A549 (cell line): ENCODE measurements around the gene SNAP23. TPM values are rescaled to one million over a fixed set of nuclear protein-coding genes. Genes with fewer than 3 reads are reported as not detected.

Experiments used
- ATAC-seq, 2 experiments: fragments of 200-7000 bp in 1 of 2; fragments of >200 bp in 1 of 2; cut with Nextera tagmentation in 1 of 2; cut with Tn5 transposase in 1 of 2; 3 replicates each; pipeline versions ENCODE4 v1.8.0 to v1.9.1; 2018 to 2020; ENCODE audit warnings: mild to moderate bottlenecking in 1 of 2, moderate library complexity in 1 of 2
- CTCF ChIA-PET: fragments of 300-600 bp; sonication (Branson Sonifier 250); formaldehyde crosslinking; extraction: SDS; loops from one replicate; lab custom pipeline; 2021; ENCODE audit warnings: antibody characterized with exemption, inconsistent platforms; lab: Yijun Ruan, JAX
- POLR2A ChIA-PET: fragments of 350-600 bp; formaldehyde crosslinking; extraction: SDS; loops from one replicate; lab custom pipeline; 2021; ENCODE audit warnings: antibody characterized with exemption, inconsistent platforms; lab: Yijun Ruan, JAX
- DNase-seq, 2 experiments: peaks; one replicate each; pipeline versions ENCODE4 v3.0.0 to v3.0.0-alpha.2; 2011 to 2016; ENCODE audit warnings: low read depth in 1 of 2, low spot score in 1 of 2
- FAIRE-seq: peaks from 2 replicates; lab custom pipeline; 2011; peaks lifted over from hg19 to GRCh38; lab: Jason Lieb, UNC
- H3K27ac ChIP-seq, 2 experiments: fragments of >200 bp; sonication (Bioruptor Twin); formaldehyde crosslinking; 3 replicates each; pipeline ENCODE4 v1.5.1; 2016 to 2017
- H3K4me1 ChIP-seq: fragments of >200 bp; sonication (Bioruptor Twin); formaldehyde crosslinking; 3 replicates; pipeline ENCODE4 v1.6.1; 2016
- H3K4me2 ChIP-seq: fragments of >200 bp; sonication (Bioruptor Twin); formaldehyde crosslinking; 3 replicates; pipeline ENCODE4 v1.6.1; 2016
- H3K4me3 ChIP-seq: fragments of >200 bp; sonication (Bioruptor Twin); formaldehyde crosslinking; 3 replicates; pipeline ENCODE4 v1.5.1; 2016
- H3K9me3 ChIP-seq: fragments of >200 bp; sonication (Bioruptor Twin); formaldehyde crosslinking; 3 replicates; pipeline ENCODE4 v1.6.1; 2016
- BHLHE40 ChIP-seq: IDR thresholded peaks from 2 replicates; pipeline ENCODE4 v1.6.1; 2012; ENCODE audit warnings: low read depth, low read length, inconsistent platforms
- CBX8 ChIP-seq: fragments of 200-600 bp; sonication (generic); IDR thresholded peaks from 2 replicates; pipeline ENCODE4 v1.6.1; 2016
- EHF ChIP-seq: fragments of 250-450 bp; sonication (Bioruptor Pico); IDR thresholded peaks from 2 replicates; pipeline ENCODE4 v1.5.0; 2020; ENCODE audit warnings: mild to moderate bottlenecking
- HDAC2 ChIP-seq: fragments of 200-600 bp; sonication (generic); IDR thresholded peaks from 2 replicates; pipeline ENCODE4 v1.6.1; 2016
- HEYL ChIP-seq: fragments of 250-450 bp; sonication (Bioruptor Pico); IDR thresholded peaks from 2 replicates; pipeline ENCODE4 v1.8.0; 2021; ENCODE audit warnings: mild to moderate bottlenecking, moderate library complexity
- JUN ChIP-seq, 2 experiments: fragments of >200 bp; sonication (Bioruptor Twin); formaldehyde crosslinking; IDR thresholded peaks; 2 replicates in 1 of 2; 3 replicates in 1 of 2; pipeline ENCODE4 v1.6.1; 2016 to 2017
- NPAS2 ChIP-seq: fragments of 250-450 bp; sonication (Bioruptor Pico); IDR thresholded peaks from 2 replicates; pipeline ENCODE4 v1.8.0; 2022; ENCODE audit warnings: mild to moderate bottlenecking, moderate library complexity, borderline replicate concordance
- POLR2A ChIP-seq: IDR thresholded peaks from 2 replicates; pipeline ENCODE4 v1.6.1; 2012; ENCODE audit warnings: mild to moderate bottlenecking, low read length
- SMC3 ChIP-seq: fragments of >200 bp; sonication (Bioruptor Twin); formaldehyde crosslinking; IDR thresholded peaks from 3 replicates; pipeline ENCODE4 v1.6.1; 2018; ENCODE audit warnings: inconsistent platforms
- TFCP2L1 ChIP-seq: fragments of 250-450 bp; sonication (Bioruptor Pico); IDR thresholded peaks from 2 replicates; pipeline ENCODE4 v1.5.0; 2021; ENCODE audit warnings: mild to moderate bottlenecking
- ZC3H11A ChIP-seq: fragments of 450-650 bp; IDR thresholded peaks from 2 replicates; pipeline ENCODE4 v1.6.1; 2014; ENCODE audit warnings: antibody characterized with exemption, mild to moderate bottlenecking
- WGBS: methylation state at CpG from one replicate; pipeline ENCODE4 v1.1.6; 2017; ENCODE audit errors: missing lambda C conversion rate; 5-methylcytosine and 5-hydroxymethylcytosine counted together
- polyA minus RNA-seq: library from RNA; depleted of rRNA, polyadenylated mRNA; stranded (reverse); fragments of >200 nt; gene quantifications from 2 replicates; pipeline ENCODE4 v1.2.3, GENCODE V29; 2011; rRNA and poly(A)+ RNA removed
- polyA plus RNA-seq, 4 experiments: library from polyadenylated mRNA; depleted of rRNA in 3 of 4; stranded (reverse); fragments of >200 nt; fragmentation: RNase III in 1 of 4; extraction: RNeasy Plus Mini Kit Qiagen cat#74134 plus additional on column Dnase treatment in 1 of 4; gene quantifications; 2 replicates in 3 of 4; 3 replicates in 1 of 4; pipeline ENCODE4 v1.2.3, GENCODE V29; 2011 to 2017
- TF ChIP-seq, protein P1 (sequence below): IDR thresholded peaks from 2 replicates; pipeline ENCODE4 v1.6.1; 2012
- TF ChIP-seq, protein P2 (sequence below): IDR thresholded peaks from 2 replicates; pipeline ENCODE4 v1.6.1; 2012; ENCODE audit warnings: low read depth, borderline replicate concordance
- TF ChIP-seq, protein P3 (sequence below): fragments of >200 bp; sonication (Bioruptor Twin); formaldehyde crosslinking; IDR thresholded peaks from 3 replicates; pipeline ENCODE4 v1.6.1; 2016
- TF ChIP-seq, protein P4 (sequence below): fragments of 200-600 bp; sonication (generic); IDR thresholded peaks from 2 replicates; pipeline ENCODE4 v1.6.1; 2016; ENCODE audit warnings: antibody characterized with exemption, mild to moderate bottlenecking, moderate library complexity
- TF ChIP-seq, protein P5 (sequence below): fragments of 150-350 bp; IDR thresholded peaks from 2 replicates; pipeline ENCODE4 v1.6.1; 2014; ENCODE audit warnings: low read depth, mild to moderate bottlenecking, low read length
- TF ChIP-seq, protein P6 (sequence below): fragments of 250-450 bp; sonication (Bioruptor Pico); IDR thresholded peaks from 2 replicates; pipeline ENCODE4 v1.5.0; 2020; ENCODE audit warnings: low read depth, mild to moderate bottlenecking, moderate library complexity
- TF ChIP-seq, protein P7 (sequence below): fragments of >200 bp; sonication (Bioruptor Twin); formaldehyde crosslinking; IDR thresholded peaks from 3 replicates; pipeline ENCODE4 v1.5.1; 2016

The SNAP23 gene
- 25.9 and 33.6 TPM in 2 replicates for polyA plus RNA-seq (2011; rRNA removed)
- 12.2 and 12.3 TPM in 2 replicates for polyA plus RNA-seq (2012; cell fraction: cytosol; rRNA removed)
- polyA plus RNA-seq (2012; cell fraction: nucleus; rRNA removed): 4.7 and 9.1 TPM in 2 replicates
- polyA plus RNA-seq (2017; fragmentation: RNase III; extraction: RNeasy Plus Mini Kit Qiagen cat#74134 plus additional on column Dnase treatment): 44.5 to 52.0 TPM (median 51.2 TPM) in 3 replicates
- polyA minus RNA-seq: 8.3 and 9.2 TPM in 2 replicates

DNA sequence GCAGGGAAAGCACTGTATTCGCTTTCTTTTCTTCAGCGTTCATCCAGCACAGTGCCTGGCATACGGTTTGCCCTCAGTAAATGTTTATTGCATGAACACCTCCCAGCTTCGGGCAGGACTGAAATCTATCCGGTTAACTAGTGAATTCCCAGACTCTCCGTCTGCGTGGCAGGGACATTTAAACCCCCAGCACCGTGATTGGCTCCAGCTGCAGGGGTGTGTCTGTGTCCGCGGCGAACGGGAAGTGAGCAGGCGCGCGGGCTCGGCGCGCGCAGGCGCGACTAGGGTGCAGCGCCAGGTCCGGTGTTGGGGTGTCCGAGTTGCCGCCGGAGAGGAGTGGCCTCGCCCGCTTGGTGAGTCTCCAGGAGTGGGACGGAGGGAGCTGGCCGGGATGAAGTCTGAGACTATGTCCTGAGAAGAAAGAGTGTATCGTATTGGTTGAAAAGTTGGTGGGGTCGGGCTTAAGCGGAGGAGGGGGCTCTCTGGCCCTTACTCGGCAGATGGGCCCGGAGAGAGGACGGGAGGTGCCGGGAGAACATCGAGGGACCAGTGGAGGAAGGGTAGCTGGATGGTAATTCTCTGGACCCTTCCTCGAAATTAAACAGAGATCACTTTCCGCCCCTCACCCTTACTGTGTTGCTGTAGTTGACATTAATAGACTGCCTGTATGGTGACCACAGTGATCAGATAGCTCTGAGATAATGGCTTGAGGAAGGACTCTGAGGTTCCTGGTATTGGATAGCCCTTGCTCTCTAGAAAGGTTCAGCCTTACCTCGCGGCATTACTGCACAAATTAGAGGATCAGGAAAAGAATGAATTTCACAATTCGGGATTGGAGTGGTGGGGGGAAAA lies at the start of gene SNAP23:
Gene SNAP23, plus strand, starts transcription at position 274 of the 852 bp plus-strand sequence. CDS start 16,213 bp downstream, outside the sequence.
- DNase-seq: peak; percentile 84 to 92
- peak within 1 kb of the TSS; percentile 78 to 89 for H3K27ac ChIP-seq
- WGBS: 1% methylated on average over 22 of the region's 43 CpGs
- peak within 1 kb of the TSS; percentile 93 for H3K4me2 ChIP-seq
- H3K9me3 ChIP-seq: no peaks in the 10 kb centered on the region
- peaks cover 11% of the 10 kb centered on the region for H3K4me1 ChIP-seq
- no peak for FAIRE-seq
- POLR2A ChIA-PET: interaction anchor here (0.6 to 1.2 kb wide), 3 partner anchors 55 to 222 kb away, joined by 3 to 5 read pairs (median 3); partner anchors contain the start of genes GANC, STARD9 and TMEM87A
- peak within 1 kb of the TSS; percentile 62 for H3K4me3 ChIP-seq
- ATAC-seq: peak; percentile 98
- CTCF ChIA-PET: interaction anchor here (1.4 kb wide), 1 partner anchor 9 kb away, joined by 4 read pairs; no protein-coding TSS in a partner anchor
- TF ChIP-seq, protein P1, sequence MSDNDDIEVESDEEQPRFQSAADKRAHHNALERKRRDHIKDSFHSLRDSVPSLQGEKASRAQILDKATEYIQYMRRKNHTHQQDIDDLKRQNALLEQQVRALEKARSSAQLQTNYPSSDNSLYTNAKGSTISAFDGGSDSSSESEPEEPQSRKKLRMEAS: peak; percentile 55
- peak; percentile 54 for TF ChIP-seq POLR2A
- TF ChIP-seq, protein P2, sequence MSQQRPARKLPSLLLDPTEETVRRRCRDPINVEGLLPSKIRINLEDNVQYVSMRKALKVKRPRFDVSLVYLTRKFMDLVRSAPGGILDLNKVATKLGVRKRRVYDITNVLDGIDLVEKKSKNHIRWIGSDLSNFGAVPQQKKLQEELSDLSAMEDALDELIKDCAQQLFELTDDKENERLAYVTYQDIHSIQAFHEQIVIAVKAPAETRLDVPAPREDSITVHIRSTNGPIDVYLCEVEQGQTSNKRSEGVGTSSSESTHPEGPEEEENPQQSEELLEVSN: 0 out of 2 replicates have a peak, but pooled peaks have one; percentile 18
- no peak for TF ChIP-seq HEYL (CRISPR knock-in tag)
- TF ChIP-seq TFCP2L1 (CRISPR knock-in tag): no peak
- TF ChIP-seq HDAC2: no peak
- no peak for TF ChIP-seq SMC3
- TF ChIP-seq, protein P3, sequence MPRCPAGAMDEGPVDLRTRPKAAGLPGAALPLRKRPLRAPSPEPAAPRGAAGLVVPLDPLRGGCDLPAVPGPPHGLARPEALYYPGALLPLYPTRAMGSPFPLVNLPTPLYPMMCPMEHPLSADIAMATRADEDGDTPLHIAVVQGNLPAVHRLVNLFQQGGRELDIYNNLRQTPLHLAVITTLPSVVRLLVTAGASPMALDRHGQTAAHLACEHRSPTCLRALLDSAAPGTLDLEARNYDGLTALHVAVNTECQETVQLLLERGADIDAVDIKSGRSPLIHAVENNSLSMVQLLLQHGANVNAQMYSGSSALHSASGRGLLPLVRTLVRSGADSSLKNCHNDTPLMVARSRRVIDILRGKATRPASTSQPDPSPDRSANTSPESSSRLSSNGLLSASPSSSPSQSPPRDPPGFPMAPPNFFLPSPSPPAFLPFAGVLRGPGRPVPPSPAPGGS: peak; percentile 27; the same call in 1 of the 3 replicates
- TF ChIP-seq JUN (IDR thresholded peaks at IDR 0.05): peak in 1 of 2 experiments; percentile 33; a peak in 1 of 5 replicates

DNA sequence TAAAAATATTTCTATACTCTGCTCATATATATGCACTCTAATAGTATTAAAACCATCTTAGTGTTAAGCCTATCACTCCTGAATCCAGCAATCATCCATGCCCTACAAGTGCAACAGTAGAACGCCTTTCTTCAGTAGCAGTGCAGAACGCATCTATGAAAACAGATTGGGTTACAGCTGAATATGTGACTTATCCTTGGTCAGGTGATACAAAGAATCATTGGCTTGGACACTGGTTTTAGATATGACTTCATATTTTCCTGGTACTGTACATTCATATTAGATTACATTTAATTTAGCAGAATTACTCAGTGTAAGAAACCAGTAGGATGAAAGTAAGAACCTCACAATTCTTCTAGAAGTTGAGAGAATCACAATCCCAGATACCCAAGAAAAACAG lies 47.8 kb upstream of the SNAP23 start:
- 95% methylated on average over 2 of the region's 2 CpGs for WGBS
- no peak overlapping the region for H3K4me3 ChIP-seq
- no peak overlapping the region for H3K4me2 ChIP-seq
- DNase-seq (no peak), FAIRE-seq (no peak), ATAC-seq (no peak)
- TF ChIP-seq, protein P2: no peak
- TF ChIP-seq ZC3H11A (no peak), BHLHE40 (no peak), HDAC2 (no peak), NPAS2 (CRISPR knock-in tag) (no peak), EHF (CRISPR knock-in tag) (no peak), CBX8 (no peak)
- TF ChIP-seq, protein P4, sequence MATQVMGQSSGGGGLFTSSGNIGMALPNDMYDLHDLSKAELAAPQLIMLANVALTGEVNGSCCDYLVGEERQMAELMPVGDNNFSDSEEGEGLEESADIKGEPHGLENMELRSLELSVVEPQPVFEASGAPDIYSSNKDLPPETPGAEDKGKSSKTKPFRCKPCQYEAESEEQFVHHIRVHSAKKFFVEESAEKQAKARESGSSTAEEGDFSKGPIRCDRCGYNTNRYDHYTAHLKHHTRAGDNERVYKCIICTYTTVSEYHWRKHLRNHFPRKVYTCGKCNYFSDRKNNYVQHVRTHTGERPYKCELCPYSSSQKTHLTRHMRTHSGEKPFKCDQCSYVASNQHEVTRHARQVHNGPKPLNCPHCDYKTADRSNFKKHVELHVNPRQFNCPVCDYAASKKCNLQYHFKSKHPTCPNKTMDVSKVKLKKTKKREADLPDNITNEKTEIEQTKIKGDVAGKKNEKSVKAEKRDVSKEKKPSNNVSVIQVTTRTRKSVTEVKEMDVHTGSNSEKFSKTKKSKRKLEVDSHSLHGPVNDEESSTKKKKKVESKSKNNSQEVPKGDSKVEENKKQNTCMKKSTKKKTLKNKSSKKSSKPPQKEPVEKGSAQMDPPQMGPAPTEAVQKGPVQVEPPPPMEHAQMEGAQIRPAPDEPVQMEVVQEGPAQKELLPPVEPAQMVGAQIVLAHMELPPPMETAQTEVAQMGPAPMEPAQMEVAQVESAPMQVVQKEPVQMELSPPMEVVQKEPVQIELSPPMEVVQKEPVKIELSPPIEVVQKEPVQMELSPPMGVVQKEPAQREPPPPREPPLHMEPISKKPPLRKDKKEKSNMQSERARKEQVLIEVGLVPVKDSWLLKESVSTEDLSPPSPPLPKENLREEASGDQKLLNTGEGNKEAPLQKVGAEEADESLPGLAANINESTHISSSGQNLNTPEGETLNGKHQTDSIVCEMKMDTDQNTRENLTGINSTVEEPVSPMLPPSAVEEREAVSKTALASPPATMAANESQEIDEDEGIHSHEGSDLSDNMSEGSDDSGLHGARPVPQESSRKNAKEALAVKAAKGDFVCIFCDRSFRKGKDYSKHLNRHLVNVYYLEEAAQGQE: no peak
- TF ChIP-seq, protein P5, sequence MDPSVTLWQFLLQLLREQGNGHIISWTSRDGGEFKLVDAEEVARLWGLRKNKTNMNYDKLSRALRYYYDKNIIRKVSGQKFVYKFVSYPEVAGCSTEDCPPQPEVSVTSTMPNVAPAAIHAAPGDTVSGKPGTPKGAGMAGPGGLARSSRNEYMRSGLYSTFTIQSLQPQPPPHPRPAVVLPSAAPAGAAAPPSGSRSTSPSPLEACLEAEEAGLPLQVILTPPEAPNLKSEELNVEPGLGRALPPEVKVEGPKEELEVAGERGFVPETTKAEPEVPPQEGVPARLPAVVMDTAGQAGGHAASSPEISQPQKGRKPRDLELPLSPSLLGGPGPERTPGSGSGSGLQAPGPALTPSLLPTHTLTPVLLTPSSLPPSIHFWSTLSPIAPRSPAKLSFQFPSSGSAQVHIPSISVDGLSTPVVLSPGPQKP: no peak
- TF ChIP-seq, protein P6, sequence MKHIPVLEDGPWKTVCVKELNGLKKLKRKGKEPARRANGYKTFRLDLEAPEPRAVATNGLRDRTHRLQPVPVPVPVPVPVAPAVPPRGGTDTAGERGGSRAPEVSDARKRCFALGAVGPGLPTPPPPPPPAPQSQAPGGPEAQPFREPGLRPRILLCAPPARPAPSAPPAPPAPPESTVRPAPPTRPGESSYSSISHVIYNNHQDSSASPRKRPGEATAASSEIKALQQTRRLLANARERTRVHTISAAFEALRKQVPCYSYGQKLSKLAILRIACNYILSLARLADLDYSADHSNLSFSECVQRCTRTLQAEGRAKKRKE: no peak
- TF ChIP-seq, protein P7, sequence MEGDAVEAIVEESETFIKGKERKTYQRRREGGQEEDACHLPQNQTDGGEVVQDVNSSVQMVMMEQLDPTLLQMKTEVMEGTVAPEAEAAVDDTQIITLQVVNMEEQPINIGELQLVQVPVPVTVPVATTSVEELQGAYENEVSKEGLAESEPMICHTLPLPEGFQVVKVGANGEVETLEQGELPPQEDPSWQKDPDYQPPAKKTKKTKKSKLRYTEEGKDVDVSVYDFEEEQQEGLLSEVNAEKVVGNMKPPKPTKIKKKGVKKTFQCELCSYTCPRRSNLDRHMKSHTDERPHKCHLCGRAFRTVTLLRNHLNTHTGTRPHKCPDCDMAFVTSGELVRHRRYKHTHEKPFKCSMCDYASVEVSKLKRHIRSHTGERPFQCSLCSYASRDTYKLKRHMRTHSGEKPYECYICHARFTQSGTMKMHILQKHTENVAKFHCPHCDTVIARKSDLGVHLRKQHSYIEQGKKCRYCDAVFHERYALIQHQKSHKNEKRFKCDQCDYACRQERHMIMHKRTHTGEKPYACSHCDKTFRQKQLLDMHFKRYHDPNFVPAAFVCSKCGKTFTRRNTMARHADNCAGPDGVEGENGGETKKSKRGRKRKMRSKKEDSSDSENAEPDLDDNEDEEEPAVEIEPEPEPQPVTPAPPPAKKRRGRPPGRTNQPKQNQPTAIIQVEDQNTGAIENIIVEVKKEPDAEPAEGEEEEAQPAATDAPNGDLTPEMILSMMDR: no peak
- H3K4me1 ChIP-seq: no peaks in the 10 kb centered on the region
- ChIA-PET POLR2A (no interaction called here), CTCF (no interaction called here)
- no peaks in the 10 kb centered on the region for H3K9me3 ChIP-seq
- no peak overlapping the region for H3K27ac ChIP-seq
